ENCODE results near the gene OAS3. TPM values are rescaled to one million over a fixed set of nuclear protein-coding genes. Genes with fewer than 3 reads are reported as not detected.

The OAS3 gene
- total and polyA plus RNA-seq, 10 of the 15 experiments (the other 5 are each of a cell fraction or from before 2014, with no cell fraction given) = 5.1 to 107 (median 18.0) TPM

DNA sequence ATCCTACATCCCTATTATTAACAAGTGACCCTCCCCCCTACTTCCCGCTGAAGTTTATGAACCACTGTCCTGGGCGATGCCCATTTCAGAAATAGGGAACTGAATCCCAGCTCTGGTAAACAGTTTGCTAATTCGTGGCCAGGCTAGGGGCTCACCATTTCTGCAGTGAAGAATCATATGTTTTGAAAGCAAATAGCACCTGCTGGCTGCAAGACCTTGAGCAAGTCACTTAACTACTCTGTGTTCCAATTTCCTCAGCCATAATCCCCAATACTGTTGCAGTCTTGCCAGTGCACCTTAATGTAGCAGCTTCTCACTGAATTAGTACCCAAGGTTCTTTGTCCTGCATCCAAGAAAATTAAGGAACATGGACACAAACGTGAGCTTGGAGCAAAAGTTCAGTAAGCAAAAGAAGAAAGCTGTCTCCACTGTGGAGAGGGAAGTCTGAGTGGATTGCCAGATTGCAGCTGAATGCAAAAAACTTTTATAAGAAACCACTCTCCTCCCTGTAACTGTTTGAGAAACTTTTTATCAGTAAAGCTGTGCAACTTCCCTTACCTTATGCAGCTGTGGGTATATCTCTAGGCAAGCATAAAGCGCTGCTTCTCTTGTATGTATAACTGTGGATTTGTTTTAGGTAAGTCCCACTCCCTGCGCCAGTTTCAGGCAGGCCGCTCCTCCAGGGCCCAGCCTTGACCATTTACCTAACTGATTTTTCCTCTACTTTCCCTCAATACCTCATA is 30.7 kb upstream of the OAS3 start (continued):
- TF ChIP-seq, protein P1, sequence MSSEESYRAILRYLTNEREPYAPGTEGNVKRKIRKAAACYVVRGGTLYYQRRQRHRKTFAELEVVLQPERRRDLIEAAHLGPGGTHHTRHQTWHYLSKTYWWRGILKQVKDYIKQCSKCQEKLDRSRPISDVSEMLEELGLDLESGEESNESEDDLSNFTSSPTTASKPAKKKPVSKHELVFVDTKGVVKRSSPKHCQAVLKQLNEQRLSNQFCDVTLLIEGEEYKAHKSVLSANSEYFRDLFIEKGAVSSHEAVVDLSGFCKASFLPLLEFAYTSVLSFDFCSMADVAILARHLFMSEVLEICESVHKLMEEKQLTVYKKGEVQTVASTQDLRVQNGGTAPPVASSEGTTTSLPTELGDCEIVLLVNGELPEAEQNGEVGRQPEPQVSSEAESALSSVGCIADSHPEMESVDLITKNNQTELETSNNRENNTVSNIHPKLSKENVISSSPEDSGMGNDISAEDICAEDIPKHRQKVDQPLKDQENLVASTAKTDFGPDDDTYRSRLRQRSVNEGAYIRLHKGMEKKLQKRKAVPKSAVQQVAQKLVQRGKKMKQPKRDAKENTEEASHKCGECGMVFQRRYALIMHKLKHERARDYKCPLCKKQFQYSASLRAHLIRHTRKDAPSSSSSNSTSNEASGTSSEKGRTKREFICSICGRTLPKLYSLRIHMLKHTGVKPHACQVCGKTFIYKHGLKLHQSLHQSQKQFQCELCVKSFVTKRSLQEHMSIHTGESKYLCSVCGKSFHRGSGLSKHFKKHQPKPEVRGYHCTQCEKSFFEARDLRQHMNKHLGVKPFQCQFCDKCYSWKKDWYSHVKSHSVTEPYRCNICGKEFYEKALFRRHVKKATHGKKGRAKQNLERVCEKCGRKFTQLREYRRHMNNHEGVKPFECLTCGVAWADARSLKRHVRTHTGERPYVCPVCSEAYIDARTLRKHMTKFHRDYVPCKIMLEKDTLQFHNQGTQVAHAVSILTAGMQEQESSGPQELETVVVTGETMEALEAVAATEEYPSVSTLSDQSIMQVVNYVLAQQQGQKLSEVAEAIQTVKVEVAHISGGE (CRISPR knock-in tag; IDR thresholded peaks at IDR 0.05) = no peak
- TF ChIP-seq, protein P2, sequence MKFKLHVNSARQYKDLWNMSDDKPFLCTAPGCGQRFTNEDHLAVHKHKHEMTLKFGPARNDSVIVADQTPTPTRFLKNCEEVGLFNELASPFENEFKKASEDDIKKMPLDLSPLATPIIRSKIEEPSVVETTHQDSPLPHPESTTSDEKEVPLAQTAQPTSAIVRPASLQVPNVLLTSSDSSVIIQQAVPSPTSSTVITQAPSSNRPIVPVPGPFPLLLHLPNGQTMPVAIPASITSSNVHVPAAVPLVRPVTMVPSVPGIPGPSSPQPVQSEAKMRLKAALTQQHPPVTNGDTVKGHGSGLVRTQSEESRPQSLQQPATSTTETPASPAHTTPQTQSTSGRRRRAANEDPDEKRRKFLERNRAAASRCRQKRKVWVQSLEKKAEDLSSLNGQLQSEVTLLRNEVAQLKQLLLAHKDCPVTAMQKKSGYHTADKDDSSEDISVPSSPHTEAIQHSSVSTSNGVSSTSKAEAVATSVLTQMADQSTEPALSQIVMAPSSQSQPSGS (IDR thresholded peaks at IDR 0.05; ENCODE audit: low read length) = no peak
- TF ChIP-seq SIN3A (IDR thresholded peaks at IDR 0.05; ENCODE audit: low read depth, low read length) (peak; percentile 78), POLR2AphosphoS2 (IDR thresholded peaks at IDR 0.05; ENCODE audit: low read depth, low read length) (no peak), FOXM1 (IDR thresholded peaks at IDR 0.05; ENCODE audit: low read depth, low read length) (0 out of 2 replicates have a peak, but pooled peaks have one; percentile 8), SPI1 (IDR thresholded peaks at IDR 0.05; ENCODE audit: borderline replicate concordance, insufficient read depth, low read depth, low read length) (peak; percentile 95), NR2C1 (IDR thresholded peaks at IDR 0.05) (no peak), RELA (IDR thresholded peaks at IDR 0.05; ENCODE audit: borderline replicate concordance, partially characterized antibody) (no peak), HDGF (IDR thresholded peaks at IDR 0.05) (no peak), BACH1 (IDR thresholded peaks at IDR 0.05; ENCODE audit: borderline replicate concordance) (0 out of 2 replicates have a peak, but pooled peaks have one; percentile 25), BRCA1 (IDR thresholded peaks at IDR 0.05; ENCODE audit: low read depth, low read length) (no peak), MYB (IDR thresholded peaks at IDR 0.05; ENCODE audit: borderline replicate concordance, low read depth, low read length) (no peak)
- TF ChIP-seq, protein P3, sequence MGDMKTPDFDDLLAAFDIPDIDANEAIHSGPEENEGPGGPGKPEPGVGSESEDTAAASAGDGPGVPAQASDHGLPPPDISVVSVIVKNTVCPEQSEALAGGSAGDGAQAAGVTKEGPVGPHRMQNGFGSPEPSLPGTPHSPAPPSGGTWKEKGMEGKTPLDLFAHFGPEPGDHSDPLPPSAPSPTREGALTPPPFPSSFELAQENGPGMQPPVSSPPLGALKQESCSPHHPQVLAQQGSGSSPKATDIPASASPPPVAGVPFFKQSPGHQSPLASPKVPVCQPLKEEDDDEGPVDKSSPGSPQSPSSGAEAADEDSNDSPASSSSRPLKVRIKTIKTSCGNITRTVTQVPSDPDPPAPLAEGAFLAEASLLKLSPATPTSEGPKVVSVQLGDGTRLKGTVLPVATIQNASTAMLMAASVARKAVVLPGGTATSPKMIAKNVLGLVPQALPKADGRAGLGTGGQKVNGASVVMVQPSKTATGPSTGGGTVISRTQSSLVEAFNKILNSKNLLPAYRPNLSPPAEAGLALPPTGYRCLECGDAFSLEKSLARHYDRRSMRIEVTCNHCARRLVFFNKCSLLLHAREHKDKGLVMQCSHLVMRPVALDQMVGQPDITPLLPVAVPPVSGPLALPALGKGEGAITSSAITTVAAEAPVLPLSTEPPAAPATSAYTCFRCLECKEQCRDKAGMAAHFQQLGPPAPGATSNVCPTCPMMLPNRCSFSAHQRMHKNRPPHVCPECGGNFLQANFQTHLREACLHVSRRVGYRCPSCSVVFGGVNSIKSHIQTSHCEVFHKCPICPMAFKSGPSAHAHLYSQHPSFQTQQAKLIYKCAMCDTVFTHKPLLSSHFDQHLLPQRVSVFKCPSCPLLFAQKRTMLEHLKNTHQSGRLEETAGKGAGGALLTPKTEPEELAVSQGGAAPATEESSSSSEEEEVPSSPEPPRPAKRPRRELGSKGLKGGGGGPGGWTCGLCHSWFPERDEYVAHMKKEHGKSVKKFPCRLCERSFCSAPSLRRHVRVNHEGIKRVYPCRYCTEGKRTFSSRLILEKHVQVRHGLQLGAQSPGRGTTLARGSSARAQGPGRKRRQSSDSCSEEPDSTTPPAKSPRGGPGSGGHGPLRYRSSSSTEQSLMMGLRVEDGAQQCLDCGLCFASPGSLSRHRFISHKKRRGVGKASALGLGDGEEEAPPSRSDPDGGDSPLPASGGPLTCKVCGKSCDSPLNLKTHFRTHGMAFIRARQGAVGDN (IDR thresholded peaks at IDR 0.05) = no peak
- TF ChIP-seq, protein P4, sequence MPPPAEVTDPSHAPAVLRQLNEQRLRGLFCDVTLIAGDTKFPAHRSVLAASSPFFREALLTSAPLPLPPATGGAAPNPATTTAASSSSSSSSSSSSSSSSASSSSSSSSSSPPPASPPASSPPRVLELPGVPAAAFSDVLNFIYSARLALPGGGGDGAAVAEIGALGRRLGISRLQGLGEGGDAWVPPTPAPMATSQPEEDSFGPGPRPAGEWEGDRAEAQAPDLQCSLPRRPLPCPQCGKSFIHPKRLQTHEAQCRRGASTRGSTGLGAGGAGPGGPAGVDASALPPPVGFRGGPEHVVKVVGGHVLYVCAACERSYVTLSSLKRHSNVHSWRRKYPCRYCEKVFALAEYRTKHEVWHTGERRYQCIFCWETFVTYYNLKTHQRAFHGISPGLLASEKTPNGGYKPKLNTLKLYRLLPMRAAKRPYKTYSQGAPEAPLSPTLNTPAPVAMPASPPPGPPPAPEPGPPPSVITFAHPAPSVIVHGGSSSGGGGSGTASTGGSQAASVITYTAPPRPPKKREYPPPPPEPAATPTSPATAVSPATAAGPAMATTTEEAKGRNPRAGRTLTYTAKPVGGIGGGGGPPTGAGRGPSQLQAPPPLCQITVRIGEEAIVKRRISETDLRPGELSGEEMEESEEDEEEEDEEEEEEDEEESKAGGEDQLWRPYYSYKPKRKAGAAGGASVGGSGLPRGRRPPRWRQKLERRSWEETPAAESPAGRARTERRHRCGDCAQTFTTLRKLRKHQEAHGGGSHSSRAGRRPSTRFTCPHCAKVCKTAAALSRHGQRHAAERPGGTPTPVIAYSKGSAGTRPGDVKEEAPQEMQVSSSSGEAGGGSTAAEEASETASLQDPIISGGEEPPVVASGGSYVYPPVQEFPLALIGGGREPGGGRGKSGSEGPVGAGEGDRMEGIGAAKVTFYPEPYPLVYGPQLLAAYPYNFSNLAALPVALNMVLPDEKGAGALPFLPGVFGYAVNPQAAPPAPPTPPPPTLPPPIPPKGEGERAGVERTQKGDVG (CRISPR knock-in tag; IDR thresholded peaks at IDR 0.05) = no peak
- TF ChIP-seq, protein P5, sequence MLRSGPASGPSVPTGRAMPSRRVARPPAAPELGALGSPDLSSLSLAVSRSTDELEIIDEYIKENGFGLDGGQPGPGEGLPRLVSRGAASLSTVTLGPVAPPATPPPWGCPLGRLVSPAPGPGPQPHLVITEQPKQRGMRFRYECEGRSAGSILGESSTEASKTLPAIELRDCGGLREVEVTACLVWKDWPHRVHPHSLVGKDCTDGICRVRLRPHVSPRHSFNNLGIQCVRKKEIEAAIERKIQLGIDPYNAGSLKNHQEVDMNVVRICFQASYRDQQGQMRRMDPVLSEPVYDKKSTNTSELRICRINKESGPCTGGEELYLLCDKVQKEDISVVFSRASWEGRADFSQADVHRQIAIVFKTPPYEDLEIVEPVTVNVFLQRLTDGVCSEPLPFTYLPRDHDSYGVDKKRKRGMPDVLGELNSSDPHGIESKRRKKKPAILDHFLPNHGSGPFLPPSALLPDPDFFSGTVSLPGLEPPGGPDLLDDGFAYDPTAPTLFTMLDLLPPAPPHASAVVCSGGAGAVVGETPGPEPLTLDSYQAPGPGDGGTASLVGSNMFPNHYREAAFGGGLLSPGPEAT (IDR thresholded peaks at IDR 0.05; ENCODE audit: low read depth) = no peak
